ACHN (cell line): ENCODE data around the gene MYG1.

Source experiments
- DNase-seq: peaks from one replicate; pipeline ENCODE4 v3.0.0-alpha.2; 2015
- in situ Hi-C: cut with HindIII; loops from 2 replicates; pipeline ENCODE4 v1.10.0; 2017; ENCODE audit warnings: low sequenced_read_pairs, low pct_ligation_motif_present, low pct_unique_long_range_greater_than_20kb

MYG1 gene

DNA sequence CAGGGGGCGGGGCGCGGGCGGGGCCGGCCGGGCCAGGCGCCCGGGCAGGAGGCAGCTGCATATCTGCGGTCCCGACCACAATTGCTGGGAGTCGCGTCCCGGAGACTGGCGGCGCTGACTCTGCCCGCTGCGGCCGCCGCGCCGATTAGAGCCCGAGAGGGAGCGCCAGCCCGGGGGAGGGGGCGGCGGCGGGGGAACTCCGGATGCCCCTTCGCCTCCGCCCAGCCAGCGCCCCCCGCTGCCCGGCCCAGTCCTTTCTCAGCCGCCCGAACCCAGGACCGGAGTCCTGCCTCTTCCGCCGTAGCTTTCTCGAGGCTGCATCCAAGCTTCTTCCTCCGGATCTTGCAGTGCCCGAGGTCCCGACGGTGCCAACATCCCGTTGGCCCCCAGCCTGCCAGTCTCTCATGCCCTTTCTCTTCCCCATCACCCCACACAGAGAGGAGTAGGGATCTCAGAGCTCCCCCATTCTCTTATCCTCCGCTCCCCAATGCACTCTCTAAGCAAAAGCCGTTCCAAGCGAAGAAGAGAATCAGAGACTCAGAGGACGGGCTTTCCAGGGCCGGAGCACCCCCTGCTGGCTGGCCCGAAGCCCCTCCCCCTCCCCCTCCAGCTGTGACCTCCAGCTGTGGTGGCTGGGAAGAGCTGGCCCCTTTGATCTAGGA lies 45.5 kb downstream of the MYG1 start:
- in situ Hi-C loops = no loop called here
- DNase-seq = peak; percentile 80

DNA sequence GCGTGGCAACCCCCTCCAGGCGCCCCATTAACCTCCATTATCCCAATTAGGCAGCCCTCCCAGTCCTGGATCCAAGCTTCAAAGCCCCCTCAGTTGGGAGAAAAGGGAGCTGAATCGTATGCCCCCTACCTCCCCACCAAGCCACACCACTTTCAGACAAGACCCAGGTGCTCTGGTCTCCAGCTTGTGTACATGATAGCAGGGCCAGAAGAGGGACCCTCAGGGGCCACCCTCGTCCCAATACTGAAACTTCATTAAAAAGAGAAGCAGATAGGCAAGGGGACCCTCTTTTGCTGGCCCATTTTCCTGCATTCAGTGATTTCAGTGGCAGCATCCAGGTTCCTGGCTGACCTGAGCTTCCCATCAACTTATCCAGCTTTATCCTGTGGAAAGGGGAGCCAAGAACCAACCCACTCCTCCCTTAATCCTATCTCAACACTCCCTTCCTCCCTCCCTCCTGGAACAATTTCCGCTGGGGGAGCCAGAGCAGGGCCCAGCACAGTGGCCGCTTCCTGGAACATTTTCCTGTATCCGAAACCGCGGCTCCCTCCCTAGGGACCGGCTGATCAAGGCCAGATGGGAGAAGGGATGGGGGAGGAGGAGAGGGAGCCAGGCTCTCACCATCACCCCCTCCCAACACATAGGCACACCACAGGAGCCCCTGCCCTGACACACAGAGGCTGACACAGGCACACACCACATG lies 46.1 kb downstream of the MYG1 start:
- in situ Hi-C loops = no loop called here
- no peak for DNase-seq

DNA sequence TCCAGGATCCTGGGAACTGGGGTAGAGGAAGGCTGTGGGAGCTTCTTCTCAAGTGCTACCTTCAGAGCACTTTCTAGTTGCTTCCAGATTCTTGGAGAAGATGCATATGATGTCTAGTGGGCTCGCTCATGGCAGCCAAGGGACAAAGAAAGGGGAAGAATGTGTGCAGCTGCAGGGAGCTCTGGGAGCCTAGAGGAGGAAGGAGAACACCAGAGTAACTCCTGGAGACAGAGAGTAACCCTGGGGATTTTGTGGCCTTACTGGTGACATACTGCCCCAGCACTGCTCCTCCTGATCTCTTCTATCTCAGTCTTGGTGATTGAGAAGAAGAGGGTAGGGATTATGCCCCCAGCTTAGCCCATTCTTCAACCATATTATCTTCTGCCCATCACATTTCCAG lies 47.0 kb downstream of the MYG1 start:
- in situ Hi-C loops = no loop called here
- no peak for DNase-seq

DNA sequence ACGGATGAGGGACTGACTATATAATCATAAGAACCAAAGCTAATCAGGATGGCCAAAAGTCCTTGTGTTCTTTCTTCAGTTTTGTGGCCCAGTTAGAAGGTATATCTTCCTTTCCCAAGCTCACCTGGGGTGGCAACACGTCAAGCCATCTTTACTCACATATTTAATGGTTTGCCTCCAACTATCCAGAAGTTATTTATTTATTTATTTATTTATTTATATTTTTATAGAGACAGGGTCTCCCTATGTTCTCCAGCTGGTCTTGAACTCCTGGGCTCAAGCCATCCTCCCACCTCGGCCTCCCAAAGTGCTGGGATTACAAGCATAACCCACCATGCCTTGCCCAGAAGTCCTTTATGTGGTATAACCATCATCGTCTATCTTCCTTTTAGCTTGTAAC lies 48.4 kb downstream of the MYG1 start:
- no peak for DNase-seq
- in situ Hi-C loops = no loop called here

DNA sequence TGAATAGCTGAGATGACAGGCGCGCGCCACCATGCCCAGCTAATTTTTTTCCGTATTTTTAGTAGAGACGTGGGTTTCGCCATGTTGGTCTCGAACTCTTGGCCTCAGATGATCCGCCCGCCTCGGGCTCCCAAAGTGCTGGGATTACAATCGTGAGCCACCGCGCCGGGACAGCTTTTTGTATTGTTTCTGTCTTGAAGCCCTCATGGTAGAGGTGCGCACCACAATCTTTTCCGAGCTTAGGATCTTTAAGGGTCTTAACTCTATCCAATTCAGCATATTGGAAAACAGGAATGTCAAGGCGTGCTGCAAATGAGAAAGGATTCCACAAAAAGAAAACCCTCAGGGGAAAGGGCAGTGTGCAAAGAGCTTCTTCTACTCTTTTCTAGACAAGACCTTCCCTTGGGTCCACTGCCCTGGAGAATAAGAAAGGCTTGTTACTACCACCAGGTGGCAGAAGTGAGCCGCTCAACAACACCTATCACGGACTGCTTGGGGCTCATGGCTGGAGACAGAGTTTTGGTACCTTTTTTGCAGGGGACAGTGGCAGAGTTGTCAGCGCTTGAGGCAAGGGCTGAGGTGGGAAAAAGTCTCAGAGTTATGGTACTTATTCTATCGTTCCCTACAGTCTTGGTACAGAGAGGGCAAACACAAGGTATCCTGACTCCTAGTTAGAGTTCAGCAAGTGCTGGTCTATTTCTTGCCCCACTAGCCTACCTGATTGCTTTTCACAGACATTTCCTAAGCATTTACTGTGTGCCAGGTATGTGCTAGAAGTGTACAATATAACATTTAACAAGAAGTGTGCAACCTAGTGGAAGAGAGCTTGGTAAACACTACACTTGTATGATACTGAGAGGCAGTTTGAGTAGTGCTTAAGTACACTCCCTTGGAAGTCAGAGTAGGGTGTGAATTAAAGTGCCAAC lies 53.1 kb downstream of the MYG1 start:
- in situ Hi-C loops = no loop called here

DNA sequence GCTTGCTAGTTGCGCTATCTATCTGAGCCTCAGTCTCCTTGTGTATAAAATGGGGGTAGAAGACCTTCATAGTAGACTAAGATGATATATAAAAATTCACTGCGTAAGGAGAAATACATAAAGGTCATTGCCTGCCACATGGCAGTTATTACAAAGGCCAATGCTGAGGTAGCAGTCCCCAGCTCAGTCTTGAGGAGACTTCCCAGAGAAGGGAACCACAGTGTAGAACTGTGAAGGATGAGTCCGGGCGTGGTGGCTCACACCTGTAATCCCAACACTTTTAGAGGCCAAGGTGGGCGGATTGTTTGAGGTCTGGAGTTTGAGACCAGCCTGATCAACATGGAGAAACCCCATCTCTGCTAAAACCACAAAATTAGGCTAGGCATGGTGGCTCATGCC lies 53.8 kb downstream of the MYG1 start:
- in situ Hi-C loops = no loop called here
- DNase-seq = no peak

More for the DNA sequence above, 53.1 kb downstream of the MYG1 start:
- DNase-seq = peak; percentile 90

DNA sequence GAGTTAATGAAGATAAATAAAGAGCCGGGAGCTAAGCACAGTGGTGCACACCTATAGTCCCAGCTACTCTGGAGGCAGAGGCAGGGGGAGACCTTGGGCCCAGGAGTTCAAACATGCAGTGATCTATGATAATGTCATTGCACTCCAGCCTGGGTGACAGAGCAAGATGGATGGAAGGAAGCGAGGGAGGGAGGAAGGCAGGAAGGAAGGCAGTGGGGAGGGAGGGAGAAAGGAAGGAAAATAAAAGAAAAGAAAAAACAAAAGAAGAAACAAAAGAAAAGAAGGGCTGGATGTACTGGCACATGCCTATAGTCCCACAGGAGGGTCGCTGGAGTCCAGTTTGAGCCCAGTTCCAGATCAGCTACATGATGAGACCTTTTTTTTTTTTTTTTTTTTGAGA lies 55.6 kb downstream of the MYG1 start:
- in situ Hi-C loops = no loop called here
- DNase-seq = no peak
